ENCODE data around the gene GMEB1. TPM values are rescaled to one million over a fixed set of nuclear protein-coding genes. Genes with fewer than 3 reads are reported as not detected.
A peak's percentile ranks its signal among the peaks of the same experiment; 100 is the strongest.
"Not testable (repeated sequence)": the region's sequence is repeated elsewhere in the genome, so short reads cannot be mapped to it uniquely, and the experiment has no call there.

The GMEB1 gene
- total and polyA plus RNA-seq, 8 donors: 2.2 to 7.7 (median 4.1) TPM

DNA sequence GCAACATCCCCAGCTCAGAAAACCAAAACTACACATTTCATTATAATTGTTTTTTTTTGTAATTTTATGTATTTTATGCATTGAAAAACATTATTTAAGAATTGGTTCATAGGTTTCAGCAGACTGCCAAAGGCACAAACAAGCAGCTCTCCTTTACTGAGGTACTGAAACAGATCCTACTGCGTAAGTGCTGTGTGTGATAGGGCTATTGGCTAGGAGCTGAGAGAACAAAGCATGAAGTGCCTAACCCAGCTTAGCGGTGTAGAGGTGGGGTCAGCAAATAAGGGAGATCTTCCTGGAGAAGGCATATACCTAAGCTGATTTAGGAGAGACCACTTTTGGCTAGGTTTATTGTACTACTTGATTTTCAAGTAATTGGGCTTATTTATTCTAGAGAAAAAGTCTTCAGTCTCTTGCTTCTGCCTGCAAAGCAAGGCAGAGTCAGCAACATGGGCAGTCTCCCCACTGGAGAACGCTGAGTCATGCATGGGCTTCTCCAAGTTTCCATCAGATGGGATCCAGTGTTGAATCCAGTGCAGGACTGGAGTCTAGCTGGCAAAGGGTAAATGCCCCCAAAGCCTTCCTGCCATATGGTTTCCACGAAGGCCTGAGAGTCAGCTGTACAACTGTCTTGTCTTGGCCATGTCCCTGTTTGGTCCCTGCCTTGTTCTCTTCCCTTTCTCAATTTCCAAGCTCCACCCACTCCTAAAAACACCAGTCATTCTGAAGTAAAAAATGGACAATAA lies 50.2 kb downstream of the GMEB1 start:
- Histone ChIP-seq H3K9me3 (no peaks in the 10 kb centered on the region), H3K4me1 (no peaks in the 10 kb centered on the region), H3K27ac (no peak overlapping the region), H3K27me3 (no peaks in the 10 kb centered on the region), H3K4me3 (no peak overlapping the region), H3K36me3 (peaks cover 0 to 12% (median 0%) of the 10 kb centered on the region in 3 donors)
- intact Hi-C loops (cut with DNase I): no loop called here
- DNase-seq (no peak), ATAC-seq (peak in 1 of 4 donors; percentile 19), FAIRE-seq (no peak)
- no peak for TF ChIP-seq CTCF (IDR thresholded peaks at IDR 0.05)
- 81 to 82% methylated on average over 4 of the region's 4 CpGs for WGBS, 2 donors

DNA sequence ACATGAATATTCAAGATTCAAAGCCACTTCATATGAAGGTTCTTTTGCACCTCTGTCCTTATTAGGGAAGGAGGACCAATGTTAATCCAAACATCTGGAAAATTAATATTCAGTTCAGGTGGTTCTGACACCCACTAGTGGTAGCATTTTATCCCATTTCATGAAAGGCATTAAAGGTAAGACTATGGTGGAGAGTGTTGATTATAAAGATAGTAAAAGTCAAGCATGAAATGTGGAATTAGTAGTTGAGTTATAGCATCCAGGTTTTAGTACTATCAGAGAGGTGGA lies 50.7 kb downstream of the GMEB1 start:
- Histone ChIP-seq H3K4me1 (no peaks in the 10 kb centered on the region), H3K27ac (no peak overlapping the region), H3K9me3 (no peaks in the 10 kb centered on the region), H3K4me3 (no peak overlapping the region), H3K36me3 (peaks cover 0 to 7% (median 0%) of the 10 kb centered on the region in 3 donors), H3K27me3 (no peaks in the 10 kb centered on the region)
- TF ChIP-seq CTCF (IDR thresholded peaks at IDR 0.05): no peak
- no peak for FAIRE-seq
- no peak for DNase-seq
- no peak for ATAC-seq
- intact Hi-C loops (cut with DNase I): no loop called here

DNA sequence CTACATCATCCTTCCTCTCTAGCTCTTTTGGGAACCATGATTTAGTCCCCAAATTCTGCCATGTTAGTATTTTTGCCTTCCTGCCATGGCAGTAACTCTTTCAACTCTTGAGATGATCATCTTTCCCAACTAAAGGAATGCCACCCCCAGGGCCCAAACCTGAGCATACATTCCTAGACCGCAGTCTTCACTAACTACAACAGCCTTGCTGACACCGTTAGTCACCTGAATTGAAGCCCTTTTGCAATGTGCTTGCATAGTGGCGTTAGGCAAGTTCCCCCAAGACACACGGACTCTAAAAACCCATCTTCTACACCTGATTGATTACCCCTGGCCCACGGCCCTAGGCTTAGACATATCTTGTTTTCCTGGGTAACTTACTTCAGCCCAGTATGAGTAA lies 51.8 kb downstream of the GMEB1 start:
- no peaks in the 10 kb centered on the region for H3K4me1 ChIP-seq
- WGBS, 2 donors: 72 to 76% methylated on average over 5 of the region's 5 CpGs
- intact Hi-C loops (cut with DNase I): no loop called here

DNA sequence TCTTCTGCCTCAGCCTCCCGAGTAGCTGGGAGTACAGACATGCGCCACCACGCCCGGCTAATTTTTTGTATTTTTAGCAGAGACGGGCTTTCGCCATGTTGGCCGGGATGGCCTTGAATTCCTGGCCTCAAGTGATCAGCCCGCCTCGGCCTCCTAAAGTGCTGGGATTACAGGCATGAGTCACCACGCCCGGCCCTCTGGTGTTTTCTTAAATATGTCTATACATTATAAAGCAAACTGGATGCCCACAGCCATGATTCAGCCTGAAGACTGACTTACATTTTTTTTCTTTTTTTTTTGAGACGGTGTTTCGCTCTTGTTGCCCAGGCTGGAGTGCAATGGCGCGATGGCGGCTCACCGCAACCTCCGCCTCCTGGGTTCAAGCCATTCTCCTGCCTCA lies 53.3 kb downstream of the GMEB1 start:
- 90 to 94% methylated on average over 18 of the region's 18 CpGs for WGBS, 2 donors
- intact Hi-C loops (cut with DNase I); H3K9me3 ChIP-seq; H3K27ac ChIP-seq; H3K4me3 ChIP-seq; ATAC-seq; DNase-seq; H3K27me3 ChIP-seq; FAIRE-seq; H3K36me3 ChIP-seq; H3K4me1 ChIP-seq: not testable (repeated sequence)

More for the DNA sequence above, 51.8 kb downstream of the GMEB1 start:
- FAIRE-seq (no peak), ATAC-seq (no peak), DNase-seq (no peak)
- no peaks in the 10 kb centered on the region for H3K9me3 ChIP-seq
- H3K4me3 ChIP-seq: no peak overlapping the region
- H3K36me3 ChIP-seq: no peaks in the 10 kb centered on the region
- no peak overlapping the region for H3K27ac ChIP-seq
- no peak for TF ChIP-seq CTCF (IDR thresholded peaks at IDR 0.05)
- no peaks in the 10 kb centered on the region for H3K27me3 ChIP-seq

DNA sequence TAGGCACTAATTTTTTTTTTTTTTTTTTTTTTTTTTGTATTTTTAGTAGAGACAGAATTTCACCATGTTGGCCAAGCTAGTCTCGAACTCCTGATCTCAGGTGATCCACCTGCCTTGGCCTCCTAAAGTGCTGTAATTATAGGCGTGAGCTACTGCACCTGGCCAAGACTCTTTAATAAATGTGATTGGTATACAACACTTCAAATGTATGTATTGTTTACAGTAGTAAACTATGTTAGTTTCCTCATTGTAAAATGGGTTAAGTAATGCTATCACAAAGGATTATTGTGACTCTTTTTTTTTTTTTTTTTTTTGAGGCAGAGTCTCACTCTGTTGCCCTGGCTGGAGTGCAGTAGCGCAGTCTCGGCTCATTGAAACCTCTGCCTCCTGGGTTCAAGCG lies 56.8 kb downstream of the GMEB1 start:
- H3K27ac ChIP-seq; H3K9me3 ChIP-seq; FAIRE-seq; H3K4me3 ChIP-seq; intact Hi-C loops (cut with DNase I); ATAC-seq; H3K27me3 ChIP-seq; DNase-seq; H3K36me3 ChIP-seq; H3K4me1 ChIP-seq: not testable (repeated sequence)
- 83 to 92% methylated on average over 5 of the region's 5 CpGs for WGBS, 2 donors

DNA sequence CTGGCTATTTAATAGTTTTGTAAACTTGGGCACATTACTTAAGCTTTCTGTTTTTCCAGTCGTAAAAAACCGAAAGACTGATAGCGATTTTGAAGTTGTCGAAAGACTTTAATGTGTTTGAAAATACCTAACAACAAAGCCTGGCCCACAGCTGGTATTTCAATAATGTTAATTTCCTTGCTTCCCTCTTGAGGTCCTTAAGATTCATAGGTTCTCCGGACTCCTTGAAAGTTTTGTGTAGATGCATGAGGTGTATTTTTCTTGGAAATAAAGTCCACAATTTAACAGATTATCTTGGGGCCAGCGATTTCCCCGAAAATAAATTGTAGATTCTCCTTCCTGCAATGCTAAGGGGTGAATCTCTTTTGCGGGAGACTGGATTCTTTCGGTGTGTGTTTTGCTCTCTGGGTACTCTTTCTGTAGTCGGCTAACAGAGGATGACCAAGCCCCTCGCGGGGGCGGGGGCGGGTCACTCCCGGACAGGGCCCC lies 67.4 kb downstream of the GMEB1 start:
- no peak for DNase-seq
- no peak for FAIRE-seq
- intact Hi-C loops (cut with DNase I): no loop called here
- Histone ChIP-seq H3K27ac (peak overlapping the region; percentile 86 to 96 (median 94)), H3K4me3 (peak overlapping the region; percentile 95 to 98 (median 97)), H3K36me3 (peaks cover 0 to 24% (median 3%) of the 10 kb centered on the region in 3 donors), H3K27me3 (no peaks in the 10 kb centered on the region), H3K9me3 (no peaks in the 10 kb centered on the region), H3K4me1 (peaks cover 10 to 34% (median 19%) of the 10 kb centered on the region in 3 donors)
- 11% methylated on average over 15 of the region's 15 CpGs for WGBS, 2 donors
- no peak for TF ChIP-seq CTCF (IDR thresholded peaks at IDR 0.05)
- ATAC-seq: no peak

Data from pancreas (tissue), 10 donors.